Kidney glomerular epithelial cell (primary cell): Measurements from ENCODE around the gene ST8SIA5.

Experiments
- DNase-seq: peaks from one replicate; lab custom pipeline; 2025; lab: John Stamatoyannopoulos, UW

ST8SIA5 gene

DNA sequence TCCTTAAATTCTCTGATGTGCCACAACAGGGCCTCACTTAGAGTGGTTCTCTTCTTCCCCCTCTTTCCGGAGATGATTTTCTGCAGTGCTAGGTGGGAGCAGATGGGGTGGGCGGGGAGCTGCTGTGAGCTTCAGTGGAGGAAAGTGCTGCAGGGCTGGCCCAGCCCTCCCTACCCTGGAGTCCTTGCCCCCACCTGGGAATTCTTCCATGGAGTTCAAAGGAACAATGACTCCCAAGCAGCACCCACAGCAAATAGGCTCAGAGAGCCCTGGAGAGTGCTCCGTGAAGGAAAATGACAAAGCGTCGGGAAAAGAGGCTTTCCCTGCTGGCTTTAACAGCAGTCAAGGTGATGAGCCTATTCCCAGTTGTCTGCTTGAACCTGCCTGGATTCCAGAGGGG lies 128.6 kb downstream of the ST8SIA5 start:
- DNase-seq = no peak

DNA sequence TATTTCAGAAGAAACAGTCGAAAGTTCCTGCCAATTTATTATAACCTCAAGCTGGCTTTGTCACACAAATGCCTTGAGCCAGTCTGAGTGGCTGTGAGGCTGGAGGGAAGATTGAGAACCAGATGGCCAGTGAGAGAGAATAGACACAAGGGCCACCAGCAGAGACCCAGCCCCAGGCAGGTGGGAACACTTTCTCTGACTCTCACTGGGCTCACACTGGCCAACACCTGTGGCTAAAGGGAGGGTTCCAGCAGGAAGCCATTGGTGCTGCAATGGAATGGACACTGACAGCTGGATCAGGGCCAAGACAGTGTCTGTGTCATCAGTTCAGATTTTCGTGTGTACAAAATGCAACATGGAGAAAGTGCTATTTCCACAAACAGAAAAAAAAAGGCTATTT lies 129.7 kb downstream of the ST8SIA5 start:
- DNase-seq = no peak

DNA sequence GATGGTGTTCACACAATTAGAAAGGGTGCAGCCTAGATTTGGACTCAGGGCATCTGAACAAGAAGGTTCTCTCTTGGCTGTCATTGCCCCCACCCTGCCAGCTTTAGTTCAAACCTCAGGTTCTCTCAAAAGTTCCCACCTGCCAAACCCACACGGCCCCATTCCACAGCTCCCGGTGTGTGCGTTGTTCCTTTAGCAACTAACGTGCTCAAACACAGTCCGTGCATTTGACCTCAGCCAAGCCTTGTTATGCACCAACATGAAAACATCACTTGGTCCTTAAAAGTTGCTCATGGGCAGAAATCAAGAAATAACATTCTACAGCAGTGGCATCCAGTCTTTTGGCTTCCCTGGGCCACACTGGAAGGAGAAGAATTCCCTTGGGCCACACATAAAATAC lies 131.8 kb downstream of the ST8SIA5 start:
- no peak for DNase-seq

DNA sequence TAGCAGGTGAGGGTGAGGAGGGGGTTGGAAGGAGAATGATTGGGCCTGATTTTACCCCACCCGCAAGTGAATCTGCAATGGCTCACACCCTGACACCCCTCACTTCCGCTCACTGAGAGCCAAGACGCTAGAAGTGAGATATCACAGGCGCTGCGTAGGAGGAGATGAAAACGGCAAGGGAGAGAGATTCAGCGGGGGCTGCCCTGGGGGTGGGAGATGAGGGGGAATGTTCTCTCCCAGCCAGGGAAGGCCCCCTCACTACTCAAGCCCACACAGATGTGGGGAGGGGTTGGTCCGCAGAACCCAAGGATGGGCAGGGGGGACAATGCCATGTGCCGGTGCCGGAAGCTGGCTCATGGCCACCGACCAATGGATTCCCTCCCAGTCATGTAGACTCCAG lies 132.7 kb downstream of the ST8SIA5 start:
- no peak for DNase-seq

DNA sequence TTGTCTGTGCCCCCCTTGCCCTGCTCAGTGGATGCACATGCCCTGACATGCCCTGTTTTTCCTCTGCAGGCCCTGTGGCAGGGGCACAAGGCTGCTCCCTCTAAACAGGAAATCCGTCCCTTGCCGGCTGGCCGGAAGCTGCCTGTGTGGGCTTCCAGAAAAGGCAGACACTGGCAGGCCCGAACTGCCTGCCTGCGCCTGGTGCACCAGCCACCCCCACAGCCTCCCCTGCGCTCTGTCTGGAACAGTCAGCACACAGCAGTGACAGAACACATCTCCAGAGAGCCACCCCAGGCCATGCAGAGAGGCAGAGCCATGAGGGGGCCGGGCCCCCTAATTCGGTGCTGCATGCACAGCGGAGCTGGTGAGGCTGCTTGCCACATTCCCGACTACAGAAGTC lies 133.3 kb downstream of the ST8SIA5 start:
- DNase-seq = no peak

DNA sequence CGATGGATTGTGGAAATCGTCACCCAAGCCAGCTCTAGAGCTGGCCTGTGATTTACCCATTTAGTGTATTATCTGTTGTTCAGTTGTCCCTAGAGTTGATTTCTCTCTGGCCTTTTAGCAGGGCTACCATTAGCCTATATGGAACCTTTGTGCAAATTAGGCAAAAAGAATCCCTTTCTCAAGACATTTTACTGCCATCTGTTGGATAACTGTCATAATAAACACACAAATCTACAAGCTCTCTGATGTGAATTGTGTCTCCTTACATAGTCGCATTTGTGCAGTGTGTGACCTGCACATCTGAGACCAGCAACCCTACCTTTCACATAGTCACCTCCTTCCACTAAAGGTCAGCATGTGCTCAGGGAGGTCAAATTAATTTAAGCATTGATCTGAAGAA lies 133.9 kb downstream of the ST8SIA5 start:
- no peak for DNase-seq

DNA sequence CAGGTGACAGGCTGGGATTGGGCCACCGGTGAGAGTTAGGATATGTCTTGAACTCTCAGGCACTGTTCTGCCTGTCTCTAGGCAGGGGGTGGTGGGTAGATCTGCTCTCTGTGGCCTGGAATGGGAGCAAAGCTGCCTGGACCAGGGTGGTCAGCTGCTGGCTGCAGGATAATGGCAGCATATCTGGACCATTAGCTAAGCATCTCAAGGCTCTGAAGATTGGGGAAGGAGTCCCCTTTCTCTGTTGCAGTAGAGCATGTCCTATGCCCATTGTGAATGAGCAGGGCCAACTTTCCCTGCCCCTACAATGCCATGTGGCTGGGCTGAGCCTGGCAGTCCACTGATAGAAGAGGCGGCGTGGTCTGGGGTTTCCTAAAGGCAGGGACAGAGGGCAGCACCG lies 134.4 kb downstream of the ST8SIA5 start:
- DNase-seq = no peak

DNA sequence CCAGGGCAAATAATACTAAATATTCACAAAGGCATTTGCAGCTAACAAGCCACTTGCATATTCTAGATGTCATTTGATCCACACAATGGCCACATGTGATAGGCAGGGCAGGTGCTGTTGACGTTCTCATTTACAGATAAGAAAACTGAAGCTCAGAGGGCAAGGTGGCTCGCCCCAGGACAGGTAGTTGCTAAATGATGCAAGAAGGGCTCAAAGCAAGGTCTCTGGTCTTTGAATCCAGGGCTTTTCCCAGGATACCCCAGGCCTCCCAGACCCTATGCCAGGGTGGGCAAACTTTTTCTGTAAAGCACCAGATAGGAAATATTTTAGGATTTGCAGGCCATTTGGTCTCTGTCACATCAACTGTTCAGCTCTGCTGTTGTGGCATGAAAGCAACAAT lies 135.0 kb downstream of the ST8SIA5 start:
- DNase-seq = no peak

DNA sequence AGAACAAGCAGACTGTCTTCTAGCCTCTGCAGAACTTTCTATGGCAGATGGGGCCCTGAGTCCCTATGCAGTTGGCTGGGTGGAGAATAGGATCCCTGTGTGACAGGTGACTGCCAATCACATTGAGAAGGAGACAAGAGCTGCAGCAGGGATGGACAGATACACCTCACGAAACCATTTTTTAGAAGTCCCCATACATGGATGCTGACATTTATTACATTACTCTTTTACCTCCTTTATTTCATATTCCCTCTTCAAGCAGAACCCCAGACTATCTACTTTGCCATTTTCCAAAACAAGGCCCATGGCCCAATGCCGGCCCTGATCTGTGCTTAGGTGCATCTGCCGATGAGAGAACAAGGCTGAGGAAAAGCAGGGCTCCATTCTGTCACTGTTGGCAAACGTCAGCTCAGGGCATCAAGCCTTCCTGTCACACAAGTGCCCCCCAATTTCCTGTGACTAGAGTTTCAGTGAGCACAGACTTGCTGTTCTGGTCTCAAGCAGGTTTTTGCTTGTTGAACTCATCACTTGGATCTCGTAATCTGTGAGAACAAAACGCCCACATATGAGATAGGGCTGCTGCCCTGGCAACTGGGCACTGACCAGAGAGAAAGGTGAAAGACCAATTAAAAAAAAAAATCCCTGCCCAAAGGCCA lies 135.6 kb downstream of the ST8SIA5 start:
- no peak for DNase-seq

DNA sequence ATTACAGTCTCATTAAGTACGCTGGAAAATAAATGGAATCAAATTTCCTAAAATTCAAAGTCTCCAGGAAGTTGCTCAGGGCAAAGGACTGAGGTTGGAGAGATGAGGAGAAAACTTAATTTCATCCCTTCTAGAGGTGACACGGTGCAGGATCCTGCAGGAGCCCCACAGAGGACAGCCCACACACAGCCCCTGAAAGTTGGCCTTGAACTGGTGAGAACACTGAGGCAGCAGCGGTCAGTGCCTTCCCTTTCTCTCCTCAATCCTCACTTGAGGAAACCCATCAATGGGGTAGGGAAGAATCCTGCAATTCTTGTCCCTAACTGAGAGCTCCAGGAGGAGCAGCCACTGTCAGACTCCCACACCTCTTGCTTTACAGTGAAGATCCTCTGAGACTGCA lies 137.3 kb downstream of the ST8SIA5 start:
- DNase-seq = no peak
